Mesenchymal stem cell (in vitro differentiated cells and primary cell): ENCODE results near the gene ZKSCAN7.
"Not testable (repeated sequence)": the region's sequence is repeated elsewhere in the genome, so short reads cannot be mapped to it uniquely, and the experiment has no call there.

Experiments
- DNase-seq: peaks from one replicate; pipeline ENCODE4 v3.0.0-alpha.2; 2013
- H2AFZ ChIP-seq: one replicate; pipeline ENCODE4 v1.6.1; 2013; ENCODE audit warnings: low read depth, mild to moderate bottlenecking, control low read depth, inconsistent platforms, low read length, moderate library complexity
- H2AK5ac ChIP-seq: 2 replicates; pipeline ENCODE4 v1.6.1; 2013; ENCODE audit warnings: low read length, moderate library complexity, mild to moderate bottlenecking, inconsistent platforms; ENCODE audit not compliant: severe bottlenecking
- H2BK120ac ChIP-seq: one replicate; pipeline ENCODE4 v1.6.1; 2013; ENCODE audit warnings: low read depth, mild to moderate bottlenecking, inconsistent platforms, low read length, moderate library complexity
- H2BK12ac ChIP-seq, 2 experiments: one replicate each; pipeline ENCODE4 v1.6.1; 2013; ENCODE audit warnings: inconsistent platforms in 2 of 2, low read length in 2 of 2, mild to moderate bottlenecking in 2 of 2, moderate library complexity in 2 of 2, control low read depth in 1 of 2
- H2BK15ac ChIP-seq: one replicate; pipeline ENCODE4 v1.6.1; 2013; ENCODE audit warnings: mild to moderate bottlenecking, low read depth, inconsistent platforms; ENCODE audit not compliant: poor library complexity, severe bottlenecking
- H2BK5ac ChIP-seq: 2 replicates; pipeline ENCODE4 v1.6.1; 2013; ENCODE audit warnings: low read depth, mild to moderate bottlenecking, low read length, control low read depth, inconsistent platforms; ENCODE audit not compliant: poor library complexity, severe bottlenecking
- H3K14ac ChIP-seq, 2 experiments: one replicate each; pipeline ENCODE4 v1.6.1; 2013; ENCODE audit warnings: inconsistent platforms in 2 of 2, low read length in 2 of 2, control low read depth in 1 of 2, mild to moderate bottlenecking in 1 of 2, moderate library complexity in 1 of 2
- H3K18ac ChIP-seq, 2 experiments: one replicate each; pipeline ENCODE4 v1.6.1; 2013; ENCODE audit warnings: inconsistent platforms in 2 of 2, low read length in 2 of 2, control low read depth in 1 of 2, low read depth in 1 of 2, mild to moderate bottlenecking in 1 of 2
- H3K23ac ChIP-seq, 2 experiments: one replicate each; pipeline ENCODE4 v1.6.1; 2013; ENCODE audit warnings: inconsistent platforms in 2 of 2, low read length in 2 of 2, mild to moderate bottlenecking in 2 of 2, moderate library complexity in 2 of 2, control low read depth in 1 of 2
- H3K27ac ChIP-seq: 2 replicates; pipeline ENCODE4 v1.5.1; 2013; ENCODE audit warnings: mild to moderate bottlenecking, moderate library complexity, low read length, control low read depth, inconsistent platforms; ENCODE audit not compliant: poor library complexity, severe bottlenecking
- H3K27me3 ChIP-seq, 2 experiments: 2 replicates each; pipeline versions ENCODE4 v1.6.1 to v1.7.0; 2013; ENCODE audit warnings: low read length in 2 of 2, mild to moderate bottlenecking in 2 of 2, moderate library complexity in 2 of 2, control low read depth in 1 of 2, inconsistent platforms in 1 of 2; ENCODE audit not compliant: control insufficient read depth in 1 of 2, insufficient read depth in 1 of 2
- H3K36me3 ChIP-seq, 2 experiments: 2 replicates each; pipeline versions ENCODE4 v1.6.1 to v1.7.0; 2013; ENCODE audit warnings: low read length in 2 of 2, control low read depth in 1 of 2, inconsistent platforms in 1 of 2, low read depth in 1 of 2, mild to moderate bottlenecking in 1 of 2; ENCODE audit not compliant: insufficient read depth in 2 of 2, control insufficient read depth in 1 of 2
- H3K4ac ChIP-seq, 2 experiments: one replicate each; pipeline ENCODE4 v1.6.1; 2013; ENCODE audit warnings: inconsistent platforms in 2 of 2, low read length in 2 of 2, mild to moderate bottlenecking in 2 of 2, moderate library complexity in 2 of 2, control low read depth in 1 of 2, low read depth in 1 of 2
- H3K4me1 ChIP-seq: 2 replicates; pipeline ENCODE4 v1.6.1; 2013; ENCODE audit warnings: low read depth, low read length, control low read depth; ENCODE audit not compliant: control insufficient read depth, insufficient read depth
- H3K4me2 ChIP-seq: 2 replicates; pipeline ENCODE4 v1.6.1; 2013; ENCODE audit warnings: low read length, mild to moderate bottlenecking, inconsistent platforms; ENCODE audit not compliant: poor library complexity, severe bottlenecking
- H3K4me3 ChIP-seq, 2 experiments: 2 replicates each; pipeline versions ENCODE4 v1.5.1 to v1.7.0; 2013; ENCODE audit warnings: low read length in 2 of 2, mild to moderate bottlenecking in 2 of 2, control low read depth in 1 of 2, low read depth in 1 of 2; ENCODE audit not compliant: insufficient read depth in 1 of 2
- H3K79me1 ChIP-seq: replicated peaks from 2 replicates; pipeline ENCODE4 v1.6.1; 2013; ENCODE audit warnings: mild to moderate bottlenecking, control low read depth, low read length, inconsistent platforms; ENCODE audit not compliant: poor library complexity, severe bottlenecking
- H3K9ac ChIP-seq: 2 replicates; pipeline ENCODE4 v1.7.0; 2013; ENCODE audit warnings: mild to moderate bottlenecking, low read length, moderate library complexity
- H3K9me3 ChIP-seq: 2 replicates; pipeline ENCODE4 v1.7.0; 2013; ENCODE audit warnings: mild to moderate bottlenecking, low read length; ENCODE audit not compliant: control insufficient read depth
- H4K8ac ChIP-seq: one replicate; pipeline ENCODE4 v1.6.1; 2013; ENCODE audit warnings: inconsistent platforms, mild to moderate bottlenecking, low read length, moderate library complexity
- H4K91ac ChIP-seq: one replicate; pipeline ENCODE4 v1.6.1; 2013; ENCODE audit warnings: mild to moderate bottlenecking, low read length, inconsistent platforms
- WGBS: methylation state at CpG from one replicate; pipeline ENCODE4 v1.1.7; 2013; ENCODE audit warnings: mixed read lengths; 5-methylcytosine and 5-hydroxymethylcytosine counted together

The ZKSCAN7 gene

GRCh38 chr3:44580971-44581370 lies 26.0 kb downstream of the ZKSCAN7 start:
- not testable (repeated sequence) for H3K23ac ChIP-seq, H2BK15ac ChIP-seq, H3K14ac ChIP-seq, DNase-seq, H3K27me3 ChIP-seq, H2AK5ac ChIP-seq, H3K9me3 ChIP-seq, H3K79me1 ChIP-seq, H3K4me3 ChIP-seq, H3K4me1 ChIP-seq, H3K4ac ChIP-seq, H2BK12ac ChIP-seq, H3K18ac ChIP-seq, H3K4me2 ChIP-seq, H2BK120ac ChIP-seq, H2BK5ac ChIP-seq, H2AFZ ChIP-seq, H4K8ac ChIP-seq, H3K9ac ChIP-seq, H3K27ac ChIP-seq, H4K91ac ChIP-seq
- WGBS: 96% methylated on average over 46 of the region's 62 CpGs
- peaks cover 0 to 30% of the 10 kb centered on the region in 2 experiments for H3K36me3 ChIP-seq

GRCh38 chr3:44584646-44585501 lies 29.9 kb downstream of the ZKSCAN7 start, which contains the start of gene ZNF660:
TSS of gene ZNF660 (plus strand) at chr3:44584964. CDS start at chr3:44594194, 9,230 bp downstream.
- Histone ChIP-seq H3K14ac (peak within 1 kb of the TSS in 1 of 2 experiments; percentile 96), H2AFZ (peak within 1 kb of the TSS; percentile 91), H2BK12ac (peak within 1 kb of the TSS; percentile 49), H3K4me3 (peak within 1 kb of the TSS; percentile 77 to 81), H3K36me3 (peaks cover 20 to 25% of the 10 kb centered on the region in 2 experiments), H4K91ac (peak within 1 kb of the TSS; percentile 94), H3K9me3 (peaks cover 7% of the 10 kb centered on the region), H3K4ac (peak within 1 kb of the TSS; percentile 92 to 95), H3K79me1 (peaks cover 14% of the 10 kb centered on the region), H3K4me1 (no peaks in the 10 kb centered on the region), H2AK5ac (peak within 1 kb of the TSS; percentile 22), H2BK15ac (peak within 1 kb of the TSS; percentile 44), H3K18ac (peak within 1 kb of the TSS; percentile 81 to 97), H3K27me3 (no peaks in the 10 kb centered on the region), H3K23ac (no peak within 1 kb of the TSS), H3K27ac (peak within 1 kb of the TSS; percentile 90), H3K4me2 (peak within 1 kb of the TSS; percentile 84), H2BK5ac (peak within 1 kb of the TSS; percentile 22), H2BK120ac (peak within 1 kb of the TSS; percentile 82), H3K9ac (peak within 1 kb of the TSS; percentile 92), H4K8ac (peak within 1 kb of the TSS; percentile 99)
- DNase-seq: peak; percentile 89
- WGBS: under 1% methylated on average over 37 of the region's 41 CpGs

GRCh38 chr3:44596621-44597020 lies 41.6 kb downstream of the ZKSCAN7 start:
- DNase-seq: peak; percentile 60
- Histone ChIP-seq H3K4me3 (no peak overlapping the region), H3K9ac (no peak overlapping the region), H4K8ac (no peak overlapping the region), H3K4me1 (no peaks in the 10 kb centered on the region), H3K9me3 (peaks cover 62% of the 10 kb centered on the region), H3K27me3 (no peaks in the 10 kb centered on the region), H2BK120ac (no peak overlapping the region), H3K27ac (no peak overlapping the region), H3K79me1 (peaks cover 12% of the 10 kb centered on the region), H4K91ac (no peak overlapping the region), H3K4me2 (no peak overlapping the region), H3K18ac (no peak overlapping the region), H2BK12ac (no peak overlapping the region), H3K14ac (no peak overlapping the region), H2BK15ac (no peak overlapping the region), H3K36me3 (peaks cover 7 to 21% of the 10 kb centered on the region in 2 experiments), H2BK5ac (no peak overlapping the region), H3K4ac (no peak overlapping the region), H2AK5ac (no peak overlapping the region), H3K23ac (no peak overlapping the region), H2AFZ (no peak overlapping the region)
- WGBS: 70% methylated on average over 1 of the region's 1 CpG

- H2BK12ac ChIP-seq: no peak overlapping the region
- no peak overlapping the region for H2BK5ac ChIP-seq
- H3K9ac ChIP-seq: no peak overlapping the region
- H3K14ac ChIP-seq: no peak overlapping the region
- H3K79me1 ChIP-seq: peaks cover 13% of the 10 kb centered on the region
- no peak overlapping the region for H2AK5ac ChIP-seq
- H2BK15ac ChIP-seq: no peak overlapping the region
- H3K4me1 ChIP-seq: no peaks in the 10 kb centered on the region
- H4K91ac ChIP-seq: no peak overlapping the region
- H3K27ac ChIP-seq: no peak overlapping the region
- no peak overlapping the region for H3K23ac ChIP-seq
- H3K4me3 ChIP-seq: no peak overlapping the region
- no peak overlapping the region for H4K8ac ChIP-seq
- no peak overlapping the region for H3K4me2 ChIP-seq
- DNase-seq: no peak
- no peak overlapping the region for H2BK120ac ChIP-seq
- H3K18ac ChIP-seq: no peak overlapping the region
- WGBS: no CpG with 5 or more reads among the region's 2 CpGs
- no peak overlapping the region for H3K4ac ChIP-seq
- H3K36me3 ChIP-seq: peaks cover 0 to 3% of the 10 kb centered on the region in 2 experiments
- peaks cover 30% of the 10 kb centered on the region for H3K9me3 ChIP-seq
- no peak overlapping the region for H2AFZ ChIP-seq
- H3K27me3 ChIP-seq: no peaks in the 10 kb centered on the region
These were observed 46.8 kb downstream of the ZKSCAN7 start for GRCh38 chr3:44601749-44602148.
